GM19467 (cell line): ENCODE results near the gene CASTOR1.

Experiments
- ATAC-seq: cut with Tn5 transposase; IDR thresholded peaks from one replicate; pipeline ENCODE4 v1.9.1; 2021; ENCODE audit warnings: mild to moderate bottlenecking, moderate library complexity; ENCODE audit not compliant: unreplicated experiment

CASTOR1 gene

DNA sequence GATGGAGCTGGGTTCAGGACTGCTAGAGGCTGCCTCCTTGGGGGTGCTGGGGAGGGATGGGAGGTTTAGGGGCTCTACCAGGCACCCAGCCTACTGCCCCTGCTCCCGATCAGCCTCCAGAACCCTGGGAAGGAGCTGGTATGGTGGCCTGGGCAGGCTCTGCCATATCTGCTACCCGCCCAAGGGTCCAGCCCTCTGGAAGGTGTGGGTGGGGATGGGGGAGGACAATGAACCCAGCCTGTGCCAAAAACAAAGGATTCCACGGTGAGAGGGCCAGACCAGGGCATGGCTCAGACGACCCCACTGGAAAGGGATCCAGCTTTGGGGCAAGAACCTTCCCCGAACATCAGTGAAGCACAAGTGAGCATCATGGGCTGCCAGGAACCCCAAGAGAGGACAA lies 3.0 kb downstream of the CASTOR1 start:
- no peak for ATAC-seq

DNA sequence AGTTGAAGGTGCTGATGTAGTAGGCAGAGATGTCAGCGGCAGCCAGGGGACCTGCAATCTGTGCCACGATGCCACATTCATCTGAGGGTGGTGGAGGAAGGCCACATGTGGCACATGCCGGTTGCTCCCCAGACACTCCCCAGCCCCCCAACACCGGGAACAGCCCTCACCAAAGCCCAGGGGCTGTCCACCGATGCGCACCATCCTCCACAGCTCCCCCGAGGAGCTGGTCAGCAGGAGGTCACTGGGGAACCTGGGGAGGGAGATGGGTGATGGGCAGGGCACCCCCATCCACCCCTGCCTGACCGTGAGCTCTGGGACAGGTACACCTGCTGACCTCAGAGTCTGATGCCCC lies 3.5 kb downstream of the CASTOR1 start:
- no peak for ATAC-seq

DNA sequence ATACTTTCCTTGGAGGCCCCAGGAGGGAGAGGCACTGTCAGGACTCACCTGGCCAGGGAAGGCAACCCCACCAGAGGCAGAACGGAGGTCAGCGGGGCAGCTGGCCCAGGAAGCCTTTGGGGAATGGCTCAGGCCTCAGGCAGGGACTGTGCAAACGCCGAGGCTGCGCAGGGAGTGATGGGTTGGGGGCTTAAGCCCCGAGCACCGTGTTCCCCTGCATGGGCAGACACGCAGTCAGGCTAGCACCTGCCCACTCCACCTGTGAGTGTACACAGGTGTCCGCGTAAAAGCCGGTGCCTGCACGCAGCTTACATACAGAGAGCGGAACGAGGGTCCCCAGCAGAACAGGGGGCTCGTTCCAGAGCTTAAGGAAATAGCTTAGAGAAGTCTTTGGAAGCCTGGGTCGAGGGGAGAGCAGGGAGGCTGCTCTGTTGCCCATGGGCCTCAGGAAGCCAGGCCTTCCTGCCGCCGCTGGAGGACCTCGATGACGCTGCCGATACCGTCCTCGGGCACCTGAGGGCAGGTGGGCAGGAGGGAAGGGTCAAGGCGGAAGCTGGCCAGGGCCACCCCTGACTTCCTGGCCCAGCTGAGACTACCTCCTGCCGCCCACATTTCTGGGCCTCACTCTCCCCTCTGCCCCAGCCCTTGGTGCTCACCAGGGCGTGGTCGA lies 4.0 kb downstream of the CASTOR1 start:
- ATAC-seq, result no peak

DNA sequence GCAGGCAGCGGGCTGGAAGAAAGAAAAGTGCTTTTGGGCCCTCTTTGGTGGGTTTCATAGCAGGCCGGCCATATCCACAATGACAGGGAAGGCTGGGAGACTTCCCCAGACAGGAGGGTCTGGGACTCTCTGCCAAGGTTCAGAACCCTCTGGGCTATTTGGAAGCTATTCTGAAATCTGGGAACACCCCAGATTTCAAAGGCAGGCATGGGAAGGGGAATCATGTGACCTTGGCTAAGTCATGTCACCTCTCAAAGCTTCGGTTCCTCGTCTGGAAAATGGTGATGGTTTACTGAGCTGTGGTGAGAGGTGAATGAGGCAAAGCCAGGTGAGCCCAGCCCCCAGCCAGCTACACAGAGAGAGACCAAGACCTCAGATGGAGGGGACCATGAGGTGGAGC lies 4.6 kb downstream of the CASTOR1 start:
- no peak for ATAC-seq

DNA sequence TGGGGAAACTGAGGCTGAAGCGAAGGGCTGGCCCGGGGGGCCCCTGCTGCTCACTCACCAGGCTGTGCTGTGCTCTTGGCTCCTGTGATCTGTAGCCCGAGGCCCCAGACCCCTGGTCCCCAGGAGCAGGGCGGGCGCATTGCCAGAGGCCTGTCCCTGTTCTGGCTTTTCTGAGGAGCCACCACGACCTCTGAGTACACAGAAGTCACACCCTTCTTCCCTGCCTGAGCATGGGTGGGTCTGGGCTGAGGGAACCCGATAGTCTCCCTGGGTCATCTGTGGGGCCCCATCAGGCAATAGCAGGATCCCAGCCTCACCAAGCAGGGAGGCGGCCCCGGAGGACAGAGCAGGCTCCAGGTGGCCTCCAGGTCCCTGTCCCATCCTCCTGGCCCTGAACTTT lies 5.1 kb downstream of the CASTOR1 start:
- no peak for ATAC-seq

DNA sequence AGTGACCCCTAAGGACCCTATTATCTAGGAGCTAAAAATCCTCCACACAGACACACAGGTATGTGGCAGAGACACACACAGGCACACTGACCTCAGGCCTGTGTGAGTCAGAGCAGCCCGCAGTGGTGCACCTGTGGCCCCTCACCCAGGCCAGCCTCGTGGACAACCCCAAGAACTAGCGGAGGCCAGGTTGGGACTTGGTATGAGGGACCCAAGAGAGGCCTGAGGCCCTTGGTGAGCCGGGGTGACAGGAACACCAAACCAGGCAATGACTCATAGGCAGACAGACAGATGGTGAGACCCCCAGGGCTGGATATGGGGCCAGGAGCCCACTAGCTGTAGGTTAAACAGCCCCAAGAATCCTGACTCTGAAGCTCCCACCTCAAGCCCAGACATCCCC lies 6.0 kb downstream of the CASTOR1 start:
- no peak for ATAC-seq

DNA sequence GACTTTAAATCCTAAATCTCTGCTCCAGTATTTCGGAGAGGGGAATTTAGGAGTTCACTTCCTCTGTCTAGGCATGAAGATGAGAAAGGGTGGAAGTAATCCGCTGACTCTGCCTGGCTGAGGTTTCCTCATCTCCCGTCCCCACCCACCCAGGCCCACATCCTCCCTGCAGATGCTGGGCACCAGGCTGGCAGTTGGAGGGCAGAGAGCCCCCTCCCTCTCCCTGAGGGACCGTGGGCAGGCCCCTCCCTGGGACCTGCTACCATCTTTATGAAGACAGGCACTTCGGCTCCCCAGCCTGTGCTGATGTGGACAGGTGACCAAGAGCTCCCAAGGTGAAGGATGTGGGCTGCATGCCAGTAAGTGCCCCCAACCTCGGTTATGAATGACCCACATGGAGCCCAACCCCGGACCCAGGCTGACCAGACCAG lies 6.7 kb downstream of the CASTOR1 start:
- no peak for ATAC-seq

DNA sequence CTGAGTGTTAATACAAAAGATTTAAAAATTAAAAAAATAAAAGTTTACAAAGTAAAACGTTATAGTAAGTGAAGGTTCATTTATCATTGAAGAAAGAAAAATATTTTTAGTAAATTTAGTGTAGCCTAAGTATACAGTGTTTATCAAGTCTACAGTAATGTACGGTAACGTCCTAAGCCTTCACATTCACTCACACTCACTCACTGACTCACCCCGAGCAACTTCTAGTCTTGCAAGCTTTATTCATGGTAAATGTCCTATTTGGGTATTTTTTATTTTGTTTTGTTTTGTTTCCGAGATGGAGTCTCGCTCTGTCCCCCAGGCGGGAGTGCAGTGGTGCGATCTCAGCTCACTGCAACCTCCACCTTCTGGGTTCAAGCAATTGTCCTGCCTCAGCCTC lies 8.8 kb downstream of the CASTOR1 start:
- ATAC-seq, result no peak

DNA sequence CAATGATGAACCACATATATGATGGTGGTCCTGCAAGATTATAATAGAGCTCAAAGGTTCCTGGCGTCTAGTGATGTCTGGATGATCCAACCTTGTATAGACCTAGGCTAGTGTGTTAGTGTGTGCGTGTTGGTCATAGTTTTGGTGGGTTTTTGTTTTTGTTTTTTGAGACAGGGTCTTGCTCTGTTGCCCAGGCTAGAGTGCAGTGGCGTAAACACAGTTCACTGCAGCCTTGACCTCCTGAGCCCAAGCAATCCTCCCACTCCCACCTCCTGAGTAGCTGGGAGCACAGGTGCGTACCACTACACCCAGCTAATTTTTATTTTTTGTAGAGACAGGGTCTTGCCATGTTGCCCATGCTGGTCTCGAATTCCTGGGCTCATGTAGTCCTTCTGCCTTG lies 9.4 kb downstream of the CASTOR1 start:
- no peak for ATAC-seq

DNA sequence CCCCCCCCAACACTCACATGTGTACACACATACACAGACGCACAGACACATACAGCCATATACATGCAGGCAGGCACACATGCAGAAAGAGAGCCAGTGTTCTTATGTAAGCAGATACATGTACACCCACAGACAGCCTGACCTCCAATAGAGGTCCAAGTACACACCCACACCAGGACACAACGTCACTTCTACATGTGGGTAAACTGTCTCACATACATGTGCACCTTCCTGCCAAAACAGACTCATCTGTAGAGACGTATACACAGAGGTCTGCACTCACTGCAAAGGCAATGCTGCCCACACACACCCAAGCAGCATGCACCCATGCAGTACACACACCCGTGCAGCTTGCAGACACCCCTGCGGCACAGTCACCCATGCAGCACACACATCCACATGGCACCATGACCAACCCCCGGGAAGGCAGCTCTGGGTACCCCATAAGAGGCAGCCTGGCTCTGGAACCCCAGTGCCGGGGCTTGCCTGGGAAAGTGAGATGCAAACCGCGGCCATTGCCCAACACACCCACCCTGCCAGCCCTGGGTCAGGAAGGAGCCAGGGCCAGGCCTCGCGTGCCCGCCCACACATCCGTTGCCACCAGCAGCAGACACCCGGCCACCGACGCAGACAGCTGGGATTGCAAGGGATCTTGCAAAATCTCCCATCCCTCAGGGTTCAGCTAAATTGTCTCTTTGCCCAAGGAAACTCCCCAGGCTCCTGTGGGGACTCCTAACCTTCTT lies 10.1 kb downstream of the CASTOR1 start:
- ATAC-seq, result no peak

DNA sequence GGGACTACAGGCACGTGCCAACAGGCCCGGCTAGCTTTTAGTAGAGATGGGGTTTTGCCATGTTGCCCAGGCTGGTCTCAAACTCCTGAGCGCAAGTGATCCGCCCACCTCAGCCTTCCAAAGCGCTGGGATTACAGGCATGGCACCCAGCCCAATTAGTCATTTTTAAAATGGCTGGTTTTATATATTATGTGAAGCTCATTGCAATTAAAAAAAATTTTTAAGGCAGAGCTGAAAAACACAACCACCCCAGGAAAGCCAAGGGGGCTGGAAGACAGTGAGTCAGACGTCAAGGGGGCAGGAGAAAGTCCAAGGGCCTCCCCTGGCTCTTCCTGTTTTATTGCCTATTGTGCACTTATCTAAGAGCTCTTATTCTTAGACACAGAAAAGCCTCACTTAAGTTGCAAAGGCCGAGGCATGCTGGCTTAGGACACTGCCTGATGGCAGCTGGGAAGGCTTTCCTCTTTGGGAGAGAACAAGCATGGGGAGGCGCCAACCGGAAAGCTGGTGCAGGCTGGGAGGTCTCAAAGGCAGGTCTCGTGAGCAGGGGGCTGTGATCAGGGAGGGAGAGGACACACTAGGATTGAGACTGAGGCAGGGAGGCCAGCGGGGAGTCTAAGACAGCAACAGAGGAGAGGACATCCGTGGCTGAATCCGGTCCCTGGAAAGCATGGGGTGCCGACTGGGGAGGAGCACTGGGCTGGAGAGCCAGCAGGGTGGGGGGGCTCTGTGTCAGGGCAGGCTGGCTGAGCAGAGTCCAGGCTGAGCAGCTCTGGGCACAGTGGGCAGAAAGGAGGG lies 11.6 kb downstream of the CASTOR1 start:
- ATAC-seq, result no peak

DNA sequence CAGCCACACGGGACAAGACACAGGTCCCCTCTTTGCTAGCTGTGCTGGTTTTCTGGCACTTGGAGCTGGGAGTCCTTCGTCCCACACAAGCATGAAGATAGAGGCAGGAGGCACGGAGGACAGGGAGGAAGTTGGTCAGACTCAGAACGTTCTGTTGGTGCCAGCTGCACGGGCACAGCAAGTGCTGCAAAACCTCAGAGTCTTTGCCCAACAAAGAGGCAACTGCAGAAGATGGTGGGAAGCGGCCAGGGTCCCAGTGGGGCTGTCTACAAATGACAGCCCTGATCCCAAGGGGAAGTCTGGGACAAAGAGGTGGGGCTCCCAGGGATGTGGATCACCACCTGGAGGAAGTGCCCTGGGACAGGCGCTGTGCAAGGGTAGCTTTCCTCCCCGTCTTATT lies 13.3 kb downstream of the CASTOR1 start:
- ATAC-seq, result no peak

DNA sequence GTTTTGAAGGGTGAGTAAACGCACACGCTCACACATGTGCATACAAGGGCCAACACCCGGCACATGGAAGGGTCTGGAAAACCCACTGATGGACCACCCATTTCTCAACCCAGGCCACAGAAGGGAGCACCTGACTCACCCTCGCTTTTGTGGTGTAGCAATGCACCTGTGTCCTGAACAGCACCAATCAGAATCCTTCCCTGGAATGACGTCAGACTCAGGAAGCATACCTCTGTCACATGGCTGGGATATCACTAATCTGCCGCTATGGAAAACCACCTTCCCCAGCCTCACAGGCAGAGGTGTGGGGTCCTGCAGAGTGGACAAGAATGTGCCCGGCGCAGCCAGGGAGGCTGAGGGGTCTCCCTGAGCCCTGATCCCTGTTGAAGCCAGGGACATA lies 13.7 kb downstream of the CASTOR1 start:
- no peak for ATAC-seq

DNA sequence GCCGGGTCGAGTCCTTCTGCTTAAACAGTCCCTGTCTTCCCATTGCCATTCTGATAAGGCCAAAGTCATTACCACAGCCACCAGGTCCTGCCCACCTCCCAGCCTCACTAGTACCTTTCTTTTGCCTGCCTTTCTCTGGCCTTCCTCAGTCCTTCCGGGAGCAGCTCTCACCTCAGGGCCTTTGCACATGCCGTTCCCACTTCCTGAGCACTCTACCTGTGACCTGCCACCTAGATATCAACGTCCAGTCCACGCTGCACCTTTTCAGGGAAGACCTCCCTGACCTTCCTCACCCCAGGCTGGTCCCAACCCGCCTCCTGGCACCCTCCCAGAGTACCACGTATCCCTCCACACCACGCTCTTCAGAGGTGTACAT lies 14.9 kb downstream of the CASTOR1 start:
- no peak for ATAC-seq

DNA sequence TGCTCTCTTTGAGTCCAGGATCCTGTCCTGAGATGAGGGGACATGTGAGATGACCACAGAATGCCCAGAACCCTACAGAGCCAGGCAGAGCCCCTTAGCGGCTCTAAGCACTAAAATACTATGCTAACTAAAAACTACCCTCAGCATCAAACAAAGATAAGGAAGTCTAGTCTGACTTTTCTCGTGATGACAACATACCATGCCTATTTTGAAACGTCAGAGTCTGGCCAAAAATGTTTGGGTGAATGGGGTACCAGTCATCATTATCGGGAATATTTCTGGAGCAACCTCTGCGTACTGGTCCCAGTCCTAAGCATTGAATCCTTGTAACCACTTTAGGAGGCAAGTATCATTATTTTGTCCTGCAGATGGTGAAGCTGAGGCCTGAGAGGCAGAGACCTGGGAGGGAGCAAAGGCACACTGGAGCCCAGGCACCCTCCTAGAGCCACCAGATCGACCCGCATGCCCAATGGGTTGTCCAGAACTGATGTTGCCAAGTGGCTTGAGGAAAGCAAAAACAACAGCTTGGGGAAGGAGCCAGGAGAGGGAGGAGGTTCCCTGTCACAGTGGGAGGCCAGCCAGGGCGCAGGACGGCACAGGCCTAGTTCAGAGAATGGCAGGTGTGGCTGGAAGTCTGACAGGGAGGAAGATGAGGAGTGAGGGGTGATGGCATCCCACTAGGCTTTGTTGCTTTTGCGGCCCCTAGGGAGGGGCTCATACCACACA lies 15.4 kb downstream of the CASTOR1 start:
- ATAC-seq, result no peak

DNA sequence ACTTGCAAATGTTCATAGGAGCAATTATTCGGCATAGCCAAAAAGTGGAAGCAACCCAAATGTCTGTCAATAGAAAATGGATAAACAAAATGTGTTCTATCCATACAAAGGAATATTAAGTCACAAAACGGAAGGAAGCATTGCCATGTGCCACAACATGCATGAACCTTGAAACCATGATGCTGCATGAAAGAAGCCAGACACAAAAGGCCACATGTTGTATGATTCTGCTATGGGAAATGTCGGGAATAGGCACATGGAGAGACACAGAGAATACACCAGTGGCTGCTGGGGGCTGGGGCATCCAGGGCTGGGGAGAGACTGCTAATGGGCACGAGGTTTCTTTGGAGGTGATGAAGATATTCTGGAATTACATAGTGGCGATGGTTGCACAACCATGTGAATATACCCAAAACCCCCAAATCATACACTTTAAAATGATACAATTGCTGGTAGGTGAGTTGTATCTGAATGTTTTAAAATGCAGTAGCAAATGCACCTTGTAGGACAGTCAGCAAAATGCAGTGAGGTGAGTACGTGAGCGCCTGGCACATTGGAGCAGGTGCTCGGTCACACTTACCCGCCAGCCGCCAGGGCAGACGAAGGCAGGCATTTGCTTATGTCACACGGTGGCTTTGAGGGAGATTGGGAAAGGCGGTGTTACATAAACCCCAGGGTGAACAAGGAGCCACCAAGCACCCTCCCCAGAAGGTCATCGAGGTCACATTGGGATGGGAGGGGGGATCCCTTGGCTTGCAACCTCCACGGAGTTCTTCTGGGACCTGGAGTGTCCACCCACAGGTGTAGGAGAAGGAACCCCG lies 16.3 kb downstream of the CASTOR1 start:
- no peak for ATAC-seq

DNA sequence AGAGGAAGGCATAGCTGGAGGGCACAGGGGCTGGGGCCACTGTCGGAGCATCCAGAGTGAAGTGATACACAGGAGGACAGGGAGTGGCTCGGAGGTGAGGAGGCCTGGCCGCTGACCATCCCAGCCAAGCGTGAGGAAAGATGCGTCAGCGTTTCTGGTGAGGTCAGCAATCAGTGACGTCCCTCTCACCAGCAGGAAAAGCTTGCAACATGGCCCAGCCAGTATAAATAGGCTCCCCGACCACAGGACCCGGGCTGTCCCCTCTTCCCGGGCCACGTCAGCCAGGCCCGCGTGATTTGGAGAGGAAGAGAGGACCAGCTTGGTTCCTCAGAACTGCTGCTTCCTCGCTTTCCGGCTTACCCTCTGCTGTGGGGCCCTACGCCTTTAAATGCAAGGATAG lies 18.5 kb downstream of the CASTOR1 start:
- ATAC-seq, result no peak

DNA sequence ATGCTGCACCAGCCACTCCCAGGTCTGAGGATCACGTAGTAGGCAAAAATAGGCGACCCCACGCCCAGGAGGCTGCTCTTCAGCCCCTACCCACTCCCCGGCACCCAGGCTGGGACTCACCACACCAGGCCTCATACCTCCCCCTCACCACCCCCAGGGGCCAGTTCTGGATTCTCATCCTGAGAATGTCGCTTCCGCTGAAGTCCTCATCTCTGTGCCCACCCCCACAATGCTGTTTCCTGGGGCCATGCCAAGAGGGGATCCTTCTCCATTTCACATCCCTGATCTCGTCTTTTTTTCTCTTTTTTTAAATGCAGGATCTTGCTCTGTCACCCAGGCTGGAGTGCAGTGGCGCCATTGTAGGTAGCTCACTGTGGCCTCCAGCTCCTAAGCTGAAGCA lies 21.0 kb downstream of the CASTOR1 start:
- ATAC-seq, result no peak

DNA sequence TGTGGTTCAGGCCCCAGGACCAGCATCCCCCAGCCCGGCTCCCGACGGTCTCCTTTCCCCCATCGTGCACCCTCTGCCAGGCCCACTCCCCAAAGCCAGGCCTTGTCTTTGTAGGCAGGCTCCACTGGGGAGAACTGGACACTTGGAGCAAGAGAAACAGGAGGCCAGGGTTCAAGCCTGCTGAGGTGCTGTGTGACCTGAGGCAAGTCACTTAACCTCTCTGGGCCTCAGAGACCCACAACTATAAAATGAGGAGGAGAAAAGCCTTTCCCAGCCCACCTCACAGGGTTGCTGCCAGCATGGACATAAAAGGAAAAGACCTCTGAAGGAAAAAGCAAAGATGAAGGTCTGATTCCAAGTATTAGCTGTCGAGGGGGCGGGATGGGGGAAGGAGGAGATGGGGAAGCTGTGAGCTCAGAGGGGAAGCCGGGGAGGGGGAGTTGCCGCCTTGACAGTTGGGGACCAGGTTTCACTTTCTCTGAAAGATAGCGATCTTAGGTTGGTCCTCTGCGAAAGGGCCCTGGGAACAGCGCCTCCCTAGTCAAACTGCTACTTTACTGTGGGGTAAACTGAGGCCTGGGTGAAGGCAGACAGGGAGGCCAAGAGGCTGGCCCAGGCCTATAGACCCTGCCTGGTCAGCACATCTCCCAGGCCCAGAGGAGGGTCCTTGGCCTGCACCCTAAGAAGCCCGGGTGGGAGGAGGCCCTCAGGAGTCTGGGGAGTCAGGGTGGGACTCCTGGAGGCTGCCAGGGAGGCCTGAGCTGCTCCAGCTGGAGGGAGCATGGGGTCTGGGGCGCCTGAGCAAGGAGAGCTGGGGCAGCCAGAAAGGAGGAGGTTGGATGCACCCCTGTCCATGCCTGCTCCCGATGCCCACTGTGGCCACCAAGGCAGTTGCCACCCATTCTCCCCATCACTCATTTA lies 21.7 kb downstream of the CASTOR1 start:
- no peak for ATAC-seq
